Spleen (tissue), 11 donors: ENCODE data around the gene SUMO3. TPM values are rescaled to one million over a fixed set of nuclear protein-coding genes. Genes with fewer than 3 reads are reported as not detected.
A peak's percentile ranks its signal among the peaks of the same experiment; 100 is the strongest.

Source experiments
- DNase-seq: peaks from one replicate; pipeline ENCODE4 v3.0.0-alpha.2; 2020
- H3K27ac ChIP-seq, 8 donors: fragments of 200-600 bp; sonication (generic) in 7 of 8; 1 replicate in 4 of 8; 2 replicates in 4 of 8; pipeline versions ENCODE4 v1.5.0 to v1.8.0; 2016 to 2021; ENCODE audit warnings: inconsistent platforms in 4 of 8, mild to moderate bottlenecking in 4 of 8, moderate library complexity in 1 of 8
- H3K27me3 ChIP-seq, 7 donors: fragments of 200-600 bp; sonication (generic) in 6 of 7; replicated peaks in 1 of 7; 1 replicate in 4 of 7; 2 replicates in 3 of 7; pipeline versions ENCODE4 v1.5.0 to v1.8.0; 2016 to 2021; ENCODE audit warnings: inconsistent platforms in 3 of 7, mild to moderate bottlenecking in 1 of 7
- H3K36me3 ChIP-seq, 6 donors: fragments of 200-600 bp; sonication (generic) in 5 of 6; 1 replicate in 4 of 6; 2 replicates in 2 of 6; pipeline versions ENCODE4 v1.5.0 to v1.8.0; 2016 to 2021; ENCODE audit warnings: inconsistent platforms in 2 of 6
- H3K4me1 ChIP-seq, 6 donors: fragments of 200-600 bp; sonication (generic) in 5 of 6; 1 replicate in 3 of 6; 2 replicates in 3 of 6; pipeline versions ENCODE4 v1.5.0 to v1.8.0; 2016 to 2021; ENCODE audit warnings: inconsistent platforms in 3 of 6
- H3K4me3 ChIP-seq, 8 donors: fragments of 200-600 bp; sonication (generic) in 7 of 8; 1 replicate in 4 of 8; 2 replicates in 4 of 8; pipeline versions ENCODE4 v1.5.0 to v1.8.0; 2016 to 2021; ENCODE audit warnings: inconsistent platforms in 4 of 8, mild to moderate bottlenecking in 4 of 8, moderate library complexity in 2 of 8
- H3K9me3 ChIP-seq, 8 donors: fragments of 200-600 bp; sonication (generic) in 7 of 8; 1 replicate in 4 of 8; 2 replicates in 4 of 8; pipeline versions ENCODE4 v1.5.0 to v1.8.0; 2016 to 2021; ENCODE audit warnings: inconsistent platforms in 4 of 8
- POLR2A ChIP-seq, 3 donors: fragments of 450-650 bp; IDR thresholded peaks; one replicate each; pipeline ENCODE4 v1.5.1; 2017; ENCODE audit warnings: antibody characterized with exemption in 3 of 3, mild to moderate bottlenecking in 1 of 3
- POLR2AphosphoS5 ChIP-seq, 3 donors: sonication (generic); formaldehyde crosslinking; IDR thresholded peaks; one replicate each; pipeline ENCODE4 v1.5.1; 2017; ENCODE audit warnings: antibody characterized with exemption in 3 of 3
- WGBS, 5 donors: extraction: QIAGEN DNeasy Blood & Tissue Kit in 3 of 5; methylation state at CpG; one replicate each; pipeline versions ENCODE4 v1.1.5 to v1.1.7; 2013 to 2018; 5-methylcytosine and 5-hydroxymethylcytosine counted together
- intact Hi-C: fragments of 100-400 bp; cut with DNase I; formaldehyde crosslinking; loops from one replicate; pipeline ENCODE4 v1.15.0; 2023; ENCODE audit warnings: low total_unique reads
- polyA plus RNA-seq, 3 donors: library from polyadenylated mRNA; stranded (reverse); fragments of 200-250 nt; gene quantifications; one replicate each; pipeline ENCODE4 v1.2.1, GENCODE V29; 2013
- total RNA-seq, 7 donors: library from RNA; depleted of rRNA in 3 of 7; stranded (reverse); fragments of >200 nt in 3 of 7; fragmentation: NEBNext Ultra II Directional in 4 of 7; extraction: Animal tissue kit (Norgen Biotek cat#: 25700) in 4 of 7; gene quantifications; one replicate each; pipeline versions ENCODE4 v1.1.0 to v1.2.1, GENCODE V29; 2016 to 2021
- TF ChIP-seq, protein P1 (sequence below), 11 experiments: fragments of 200-600 bp in 7 of 11; fragments of 450-650 bp in 4 of 11; sonication (generic) in 4 of 11; IDR thresholded peaks in 8 of 11; conservative IDR thresholded peaks in 3 of 11; 1 replicate in 7 of 11; 2 replicates in 4 of 11; pipeline versions ENCODE4 v1.4.0 to v1.8.0; 2016 to 2021; ENCODE audit warnings: antibody characterized with exemption in 11 of 11, inconsistent platforms in 4 of 11, mild to moderate bottlenecking in 1 of 11
- donor health status: healthy with polysubstance abuse.
- donor health status: DM: no; HTN: no; CAD: no; lungs with moderate emphysema.
- donor health status: DM: no; HTN: no; CAD: no.
- donor health status: Bipolar disorder and iron deficiency.
- donor health status: healthy.
- donor health status: DM: no; HTN: no; CAD: no.
- donor health status: DM: yes; HTN: yes; CAD: no.

SUMO3 gene
- total and polyA plus RNA-seq, 10 donors, result 38.2 to 101 (median 68.4) TPM

DNA sequence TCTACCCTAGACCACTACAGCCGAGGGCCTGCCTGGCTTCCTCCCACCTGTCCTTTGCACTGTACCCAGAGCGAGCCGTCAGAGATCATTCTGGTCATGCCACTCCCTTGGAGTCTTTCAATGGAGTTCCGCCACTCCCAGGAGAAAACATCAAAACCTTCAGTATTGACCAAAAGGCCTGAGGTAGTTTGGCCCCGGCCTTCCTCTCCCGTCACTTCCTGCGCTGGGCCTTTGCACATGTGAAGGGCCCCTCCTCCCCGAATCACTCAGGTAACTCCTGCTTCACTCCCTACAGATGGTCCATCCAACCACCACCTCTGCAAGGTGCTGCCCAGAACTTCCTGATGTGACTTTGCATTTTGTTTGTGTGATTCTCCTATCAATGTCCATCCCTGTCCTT, 42.9 kb downstream of the SUMO3 start:
- no peaks in the 10 kb centered on the region for H3K27me3 ChIP-seq
- H3K27ac ChIP-seq, result no peak overlapping the region
- no peaks in the 10 kb centered on the region for H3K4me1 ChIP-seq
- H3K9me3 ChIP-seq, result no peaks in the 10 kb centered on the region
- H3K4me3 ChIP-seq, result no peak overlapping the region
- TF ChIP-seq POLR2A (IDR thresholded peaks at IDR 0.05) (no peak), POLR2AphosphoS5 (IDR thresholded peaks at IDR 0.05) (no peak)
- TF ChIP-seq, protein P1, sequence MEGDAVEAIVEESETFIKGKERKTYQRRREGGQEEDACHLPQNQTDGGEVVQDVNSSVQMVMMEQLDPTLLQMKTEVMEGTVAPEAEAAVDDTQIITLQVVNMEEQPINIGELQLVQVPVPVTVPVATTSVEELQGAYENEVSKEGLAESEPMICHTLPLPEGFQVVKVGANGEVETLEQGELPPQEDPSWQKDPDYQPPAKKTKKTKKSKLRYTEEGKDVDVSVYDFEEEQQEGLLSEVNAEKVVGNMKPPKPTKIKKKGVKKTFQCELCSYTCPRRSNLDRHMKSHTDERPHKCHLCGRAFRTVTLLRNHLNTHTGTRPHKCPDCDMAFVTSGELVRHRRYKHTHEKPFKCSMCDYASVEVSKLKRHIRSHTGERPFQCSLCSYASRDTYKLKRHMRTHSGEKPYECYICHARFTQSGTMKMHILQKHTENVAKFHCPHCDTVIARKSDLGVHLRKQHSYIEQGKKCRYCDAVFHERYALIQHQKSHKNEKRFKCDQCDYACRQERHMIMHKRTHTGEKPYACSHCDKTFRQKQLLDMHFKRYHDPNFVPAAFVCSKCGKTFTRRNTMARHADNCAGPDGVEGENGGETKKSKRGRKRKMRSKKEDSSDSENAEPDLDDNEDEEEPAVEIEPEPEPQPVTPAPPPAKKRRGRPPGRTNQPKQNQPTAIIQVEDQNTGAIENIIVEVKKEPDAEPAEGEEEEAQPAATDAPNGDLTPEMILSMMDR (IDR thresholded peaks at IDR 0.05 in 8 of 11, conservative IDR thresholded peaks at IDR 0.05 in 3 of 11), result no peak
- no peak for DNase-seq
- intact Hi-C loops, result no loop called here
- peaks cover 9 to 100% (median 67%) of the 10 kb centered on the region in 6 donors for H3K36me3 ChIP-seq
- WGBS, 5 donors, result 93 to 98% (median 95%) methylated on average over 8 of the region's 8 CpGs

DNA sequence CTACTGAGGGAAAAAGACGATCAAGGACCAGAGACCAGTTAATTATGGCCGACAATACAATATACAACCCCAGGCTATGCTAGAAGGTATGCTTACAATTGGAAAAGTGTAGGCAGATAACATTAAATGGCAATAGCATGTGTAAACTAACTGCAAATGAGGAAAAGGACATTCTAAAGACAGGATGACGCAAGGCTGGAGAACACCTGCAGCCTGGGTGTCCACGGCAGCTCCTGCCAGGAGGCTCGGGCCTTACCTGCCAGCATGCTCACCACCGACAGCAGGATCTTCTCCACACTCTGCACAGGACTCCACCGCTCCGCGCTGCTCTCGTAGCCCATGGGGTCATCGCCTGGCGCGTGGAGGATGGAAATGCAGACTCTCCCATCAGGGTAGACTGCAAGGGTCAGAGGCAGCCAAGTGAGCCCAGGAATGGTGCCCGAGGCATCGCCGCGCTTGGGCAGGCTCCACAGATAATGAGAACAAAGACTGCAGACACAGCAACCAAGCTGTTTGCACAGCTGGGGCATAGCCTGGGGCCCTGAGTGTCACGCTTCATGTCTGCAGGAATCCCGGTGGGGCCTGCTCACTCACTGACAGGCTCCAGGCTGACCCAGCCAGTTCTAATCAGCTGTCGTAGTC, 44.5 kb downstream of the SUMO3 start:
- 92 to 95% (median 95%) methylated on average over 20 of the region's 20 CpGs for WGBS, 5 donors
- TF ChIP-seq, protein P1 (IDR thresholded peaks at IDR 0.05 in 8 of 11, conservative IDR thresholded peaks at IDR 0.05 in 3 of 11), result no peak
- peak in 1 of 3 donors; percentile 32 for TF ChIP-seq POLR2AphosphoS5 (IDR thresholded peaks at IDR 0.05)
- H3K27ac ChIP-seq, result no peak overlapping the region
- peaks cover 9 to 100% (median 76%) of the 10 kb centered on the region in 6 donors for H3K36me3 ChIP-seq
- intact Hi-C loops, result no loop called here
- peak; percentile 51 for DNase-seq
- H3K4me3 ChIP-seq, result no peak overlapping the region
- no peaks in the 10 kb centered on the region for H3K4me1 ChIP-seq
- no peaks in the 10 kb centered on the region for H3K27me3 ChIP-seq
- H3K9me3 ChIP-seq, result no peaks in the 10 kb centered on the region

DNA sequence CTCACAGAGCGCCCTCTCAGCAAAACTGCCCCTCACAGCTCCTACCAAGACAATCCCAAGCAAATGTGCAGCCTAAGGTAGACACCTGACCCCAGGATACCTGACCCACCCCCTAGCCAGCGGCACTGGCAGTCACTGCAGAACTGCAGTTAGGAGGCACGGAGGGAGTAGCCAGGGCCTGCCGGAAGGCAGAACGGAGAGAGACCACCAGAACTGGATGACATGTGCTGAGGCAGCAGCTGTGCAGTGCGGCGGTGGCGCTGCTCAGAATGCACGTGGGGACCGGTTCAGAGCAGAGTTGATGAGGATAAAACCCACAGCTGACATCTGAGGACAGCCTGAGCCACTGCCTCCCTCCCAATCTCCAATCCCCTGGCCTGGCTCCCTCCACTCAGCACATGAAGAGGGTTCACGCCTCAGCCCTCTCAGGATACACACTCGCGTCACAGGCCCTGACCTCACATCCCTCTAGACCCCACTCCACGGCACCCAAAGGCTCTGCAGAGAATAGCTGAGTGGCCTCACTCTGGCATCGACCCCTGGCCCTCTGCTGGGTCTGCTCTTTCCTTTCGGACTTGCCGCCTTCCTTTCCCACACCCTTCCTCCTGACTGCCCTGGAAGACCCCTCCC, 45.9 kb downstream of the SUMO3 start:
- Histone ChIP-seq H3K4me3 (no peak overlapping the region), H3K4me1 (no peaks in the 10 kb centered on the region), H3K27ac (no peak overlapping the region), H3K27me3 (no peaks in the 10 kb centered on the region), H3K9me3 (no peaks in the 10 kb centered on the region), H3K36me3 (peaks cover 9 to 93% (median 73%) of the 10 kb centered on the region in 6 donors)
- DNase-seq, result no peak
- 89 to 94% (median 90%) methylated on average over 17 of the region's 17 CpGs for WGBS, 5 donors
- TF ChIP-seq POLR2AphosphoS5 (IDR thresholded peaks at IDR 0.05) (peak in 1 of 3 donors; percentile 32), POLR2A (IDR thresholded peaks at IDR 0.05) (no peak)
- TF ChIP-seq, protein P1 (IDR thresholded peaks at IDR 0.05 in 8 of 11, conservative IDR thresholded peaks at IDR 0.05 in 3 of 11), result no peak
- intact Hi-C loops, result no loop called here
